IMR-90 (cell line): ENCODE measurements around the gene STAC. TPM values are rescaled to one million over a fixed set of nuclear protein-coding genes. Genes with fewer than 3 reads are reported as not detected.

Experiments
- ATAC-seq: fragments of 200-7000 bp; cut with Tn5 transposase; 2 replicates; pipeline ENCODE4 v1.9.1; 2020; ENCODE audit warnings: low read depth, mild to moderate bottlenecking, moderate library complexity
- BruUV-seq: library from RNA; stranded (reverse); fragments of 400-500 nt; replicated peaks from 2 replicates; lab custom pipeline; 2021; lab: Mats Ljungman, UMichigan
- CTCF ChIA-PET: fragments of 300-600 bp; formaldehyde crosslinking; extraction: SDS; loops from one replicate; lab custom pipeline; 2021; ENCODE audit warnings: antibody characterized with exemption; lab: Yijun Ruan, JAX
- POLR2A ChIA-PET: fragments of 300-600 bp; sonication (Branson Sonifier 250); formaldehyde crosslinking; loops from one replicate; lab custom pipeline; 2022; ENCODE audit warnings: antibody characterized with exemption; ENCODE audit not compliant: unreplicated experiment; lab: Charles Lee
- DNase-seq: peaks from one replicate; pipeline ENCODE4 v3.0.0; 2013
- H2AFZ ChIP-seq: replicated peaks from 2 replicates; pipeline ENCODE3; 2013; ENCODE audit warnings: low read length, mild to moderate bottlenecking; ENCODE audit not compliant: poor library complexity
- H2AK5ac ChIP-seq: 2 replicates; pipeline ENCODE4 v1.6.1; 2013; ENCODE audit warnings: low read depth, low read length, inconsistent platforms
- H2AK9ac ChIP-seq: replicated peaks from 2 replicates; pipeline ENCODE3; 2013; ENCODE audit warnings: mild to moderate bottlenecking, low read depth, low read length, moderate library complexity; ENCODE audit not compliant: poor library complexity
- H2BK120ac ChIP-seq: 2 replicates; pipeline ENCODE4 v1.6.1; 2013; ENCODE audit warnings: low read depth, low read length, inconsistent platforms
- H2BK15ac ChIP-seq: 3 replicates; pipeline ENCODE4 v1.6.1; 2013; ENCODE audit warnings: low read depth, low read length, inconsistent platforms
- H2BK20ac ChIP-seq: 2 replicates; pipeline ENCODE4 v1.6.1; 2013; ENCODE audit warnings: low read depth, mild to moderate bottlenecking, inconsistent platforms, low read length, moderate library complexity
- H2BK5ac ChIP-seq: 2 replicates; pipeline ENCODE4 v1.6.1; 2013; ENCODE audit warnings: mild to moderate bottlenecking, low read depth, low read length, inconsistent platforms; ENCODE audit not compliant: poor library complexity, severe bottlenecking
- H3K14ac ChIP-seq: replicated peaks from 2 replicates; pipeline ENCODE4 v1.6.1; 2013; ENCODE audit warnings: low read depth, low read length, inconsistent platforms
- H3K18ac ChIP-seq: 2 replicates; pipeline ENCODE4 v1.6.1; 2013; ENCODE audit warnings: low read depth, low read length, control low read depth
- H3K23ac ChIP-seq: 2 replicates; pipeline ENCODE4 v1.6.1; 2013; ENCODE audit warnings: low read depth, low read length, inconsistent platforms
- H3K27ac ChIP-seq: 2 replicates; pipeline ENCODE4 v1.5.1; 2013; ENCODE audit warnings: mild to moderate bottlenecking, control low read depth, low read length; ENCODE audit not compliant: insufficient read depth
- H3K27me3 ChIP-seq: 2 replicates; pipeline ENCODE4 v1.6.1; 2013; ENCODE audit warnings: low read length; ENCODE audit not compliant: control insufficient read depth, insufficient read depth
- H3K36me3 ChIP-seq: 2 replicates; pipeline ENCODE4 v1.6.1; 2013; ENCODE audit warnings: low read length, mixed read lengths; ENCODE audit not compliant: control insufficient read depth, insufficient read depth
- H3K4ac ChIP-seq: 2 replicates; pipeline ENCODE4 v1.6.1; 2013; ENCODE audit warnings: low read depth, low read length, inconsistent platforms
- H3K4me1 ChIP-seq: 2 replicates; pipeline ENCODE4 v1.6.1; 2013; ENCODE audit warnings: low read length, mixed read lengths; ENCODE audit not compliant: control insufficient read depth, insufficient read depth
- H3K4me2 ChIP-seq: 2 replicates; pipeline ENCODE4 v1.6.1; 2013; ENCODE audit warnings: low read depth, mild to moderate bottlenecking, control low read depth, low read length, moderate library complexity
- H3K4me3 ChIP-seq: 2 replicates; pipeline ENCODE4 v1.5.1; 2013; ENCODE audit warnings: low read depth, mild to moderate bottlenecking, control low read depth, low read length, moderate library complexity; ENCODE audit not compliant: insufficient read depth
- H3K56ac ChIP-seq: 2 replicates; pipeline ENCODE4 v1.6.1; 2013; ENCODE audit warnings: low read length, inconsistent platforms; ENCODE audit not compliant: insufficient read depth; ENCODE audit errors: extremely low read depth
- H3K79me1 ChIP-seq, 2 experiments: 2 replicates each; pipeline ENCODE4 v1.6.1; 2013; ENCODE audit warnings: low read length in 2 of 2, inconsistent platforms in 1 of 2, low read depth in 1 of 2
- H3K9ac ChIP-seq: 2 replicates; pipeline ENCODE4 v1.6.1; 2013; ENCODE audit warnings: low read depth, low read length, control low read depth
- H3K9me1 ChIP-seq: 2 replicates; pipeline ENCODE4 v1.6.1; 2013; ENCODE audit warnings: low read length, inconsistent platforms; ENCODE audit not compliant: insufficient read depth
- H3K9me3 ChIP-seq: 2 replicates; pipeline ENCODE4 v1.6.1; 2013; ENCODE audit warnings: low read length; ENCODE audit not compliant: control insufficient read depth, insufficient read depth
- H4K20me1 ChIP-seq: 2 replicates; pipeline ENCODE4 v1.6.1; 2013; ENCODE audit warnings: low read length, inconsistent platforms; ENCODE audit not compliant: insufficient read depth
- H4K5ac ChIP-seq: 2 replicates; pipeline ENCODE4 v1.6.1; 2013; ENCODE audit warnings: mild to moderate bottlenecking, low read depth, low read length, control low read depth
- H4K8ac ChIP-seq, 2 experiments: 2 replicates each; pipeline ENCODE4 v1.6.1; 2013; ENCODE audit warnings: low read depth in 2 of 2, low read length in 2 of 2, control low read depth in 1 of 2, inconsistent platforms in 1 of 2
- H4K91ac ChIP-seq: 2 replicates; pipeline ENCODE4 v1.6.1; 2013; ENCODE audit warnings: low read depth, low read length, inconsistent platforms; ENCODE audit not compliant: insufficient read depth
- BHLHE40 ChIP-seq: fragments of 150-350 bp; IDR thresholded peaks from 2 replicates; pipeline ENCODE4 v1.6.1; 2016; ENCODE audit warnings: mild to moderate bottlenecking, low read depth, low read length
- CEBPB ChIP-seq: IDR thresholded peaks from 2 replicates; pipeline ENCODE4 v1.6.1; 2012; ENCODE audit warnings: low read depth, low read length, improper control_type of control experiment
- CHD1 ChIP-seq: IDR thresholded peaks from 2 replicates; pipeline ENCODE4 v1.6.1; 2012; ENCODE audit warnings: low read depth, low read length, improper control_type of control experiment
- CTCF ChIP-seq: conservative IDR thresholded peaks from 2 replicates; pipeline ENCODE4 v1.5.1; 2012; ENCODE audit warnings: mild to moderate bottlenecking, low read depth, low read length, improper control_type of control experiment
- ELK1 ChIP-seq: fragments of 150-350 bp; IDR thresholded peaks from 2 replicates; pipeline ENCODE4 v1.6.1; 2016; ENCODE audit warnings: low read depth, mild to moderate bottlenecking, low read length, moderate library complexity, borderline replicate concordance
- FOS ChIP-seq: fragments of 150-350 bp; IDR thresholded peaks from 2 replicates; pipeline ENCODE4 v1.6.1; 2016; ENCODE audit warnings: low read depth, low read length
- MAFK ChIP-seq: IDR thresholded peaks from 2 replicates; pipeline ENCODE4 v1.6.1; 2012; ENCODE audit warnings: low read depth, low read length, improper control_type of control experiment
- MAZ ChIP-seq: IDR thresholded peaks from 2 replicates; pipeline ENCODE4 v1.6.1; 2012; ENCODE audit warnings: low read depth, mild to moderate bottlenecking, low read length, improper control_type of control experiment, moderate library complexity, borderline replicate concordance
- MXI1 ChIP-seq: IDR thresholded peaks from 2 replicates; pipeline ENCODE4 v1.6.1; 2012; ENCODE audit warnings: low read depth, mild to moderate bottlenecking, low read length, moderate library complexity, borderline replicate concordance
- NFE2L2 ChIP-seq: fragments of 150-350 bp; IDR thresholded peaks from 2 replicates; pipeline ENCODE4 v1.6.1; 2016; ENCODE audit warnings: low read depth, mild to moderate bottlenecking, low read length
- POLR2A ChIP-seq: IDR thresholded peaks from 2 replicates; pipeline ENCODE4 v1.6.1; 2012; ENCODE audit warnings: mild to moderate bottlenecking, low read depth, low read length
- RAD21 ChIP-seq: IDR thresholded peaks from 2 replicates; pipeline ENCODE4 v1.6.1; 2012; ENCODE audit warnings: low read length, improper control_type of control experiment
- RCOR1 ChIP-seq: IDR thresholded peaks from 2 replicates; pipeline ENCODE4 v1.6.1; 2012; ENCODE audit warnings: mild to moderate bottlenecking, low read length, improper control_type of control experiment; ENCODE audit not compliant: insufficient replicate concordance
- RFX5 ChIP-seq: IDR thresholded peaks from 2 replicates; pipeline ENCODE4 v1.8.0; 2012; ENCODE audit warnings: low read depth, mild to moderate bottlenecking, low read length, moderate library complexity
- SMC3 ChIP-seq: fragments of 150-350 bp; IDR thresholded peaks from 2 replicates; pipeline ENCODE4 v1.6.1; 2016; ENCODE audit warnings: low read depth, mild to moderate bottlenecking, antibody characterized with exemption, low read length, moderate library complexity
- USF2 ChIP-seq: fragments of 150-350 bp; IDR thresholded peaks from 2 replicates; pipeline ENCODE4 v1.6.1; 2017; ENCODE audit warnings: mild to moderate bottlenecking, antibody characterized with exemption, low read length, low read depth
- WGBS, 2 experiments: methylation state at CpG; one replicate each; pipeline versions ENCODE4 v1.1.5 to v1.1.7; 2013; ENCODE audit warnings: missing lambda C conversion rate in 2 of 2; ENCODE audit not compliant: insufficient read length in 1 of 2; ENCODE audit errors: extremely low coverage in 2 of 2; 5-methylcytosine and 5-hydroxymethylcytosine counted together
- dilution Hi-C: fragments of 300-500 bp; cut with HindIII; formaldehyde crosslinking; loops from one replicate; pipeline ENCODE4 v1.14.3; 2018; ENCODE audit warnings: low sequenced_read_pairs; ENCODE audit not compliant: unreplicated experiment
- in situ Hi-C: fragments of 300-500 bp; cut with MboI; formaldehyde crosslinking; loops from 3 replicates; pipeline ENCODE4 v1.14.3; 2019; ENCODE audit warnings: low sequenced_read_pairs, inconsistent platforms, mixed read lengths
- intact Hi-C: fragments of 100-400 bp; cut with micrococcal nuclease; formaldehyde crosslinking; loops from 2 replicates; pipeline ENCODE4 v1.10.0; 2022
- polyA plus RNA-seq, 3 experiments: library from polyadenylated mRNA; depleted of rRNA; stranded (reverse); fragments of >200 nt; gene quantifications; 2 replicates each; pipeline ENCODE4 v1.2.3, GENCODE V29; 2012; ENCODE audit warnings: low replicate concordance in 1 of 3
- total RNA-seq: library from RNA; depleted of rRNA; stranded (reverse); fragments of >200 nt; gene quantifications from 2 replicates; pipeline ENCODE4 v1.2.3, GENCODE V29; 2012

Gene STAC
- total and polyA plus RNA-seq, 2 of the 4 experiments (the other 2 are of a cell fraction), result 0.19 to 0.36 TPM

GRCh38 chr3:36455406-36455805, 75.1 kb downstream of the STAC start:
- ChIA-PET CTCF (no interaction called here), POLR2A (no interaction called here)
- Histone ChIP-seq H4K5ac (no peak overlapping the region), H3K23ac (no peak overlapping the region), H3K9ac (no peak overlapping the region), H3K36me3 (no peaks in the 10 kb centered on the region), H2BK5ac (no peak overlapping the region), H4K91ac (no peak overlapping the region), H2AFZ (no peak overlapping the region), H2AK9ac (no peak overlapping the region), H3K14ac (no peak overlapping the region), H2AK5ac (no peak overlapping the region), H3K79me1 (no peaks in the 10 kb centered on the region), H3K9me3 (0 out of 2 replicates have a peak, but pooled peaks cover 1% of the 10 kb centered on the region), H3K9me1 (no peaks in the 10 kb centered on the region), H3K4me3 (no peak overlapping the region), H2BK20ac (no peak overlapping the region), H4K20me1 (no peaks in the 10 kb centered on the region), H3K56ac (no peak overlapping the region), H3K18ac (no peak overlapping the region), H2BK15ac (no peak overlapping the region), H4K8ac (no peak overlapping the region), H2BK120ac (no peak overlapping the region), H3K27me3 (no peaks in the 10 kb centered on the region), H3K4me2 (no peak overlapping the region), H3K4ac (no peak overlapping the region), H3K4me1 (no peaks in the 10 kb centered on the region), H3K27ac (no peak overlapping the region)
- dilution Hi-C loops, result no loop called here
- WGBS, 2 experiments, result no CpG with 5 or more reads among the region's 2 CpGs
- no TSS peak for BruUV-seq
- no peak for DNase-seq
- no peak for ATAC-seq
- in situ Hi-C loops, result no loop called here
- no peak for TF ChIP-seq ELK1
- no peak for TF ChIP-seq RAD21
- TF ChIP-seq RFX5, result no peak
- no peak for TF ChIP-seq POLR2A
- no peak for TF ChIP-seq MXI1
- no peak for TF ChIP-seq FOS
- no peak for TF ChIP-seq CTCF
- TF ChIP-seq RCOR1, result no peak
- TF ChIP-seq MAZ, result no peak
- TF ChIP-seq BHLHE40, result no peak
- TF ChIP-seq MAFK, result no peak
- no peak for TF ChIP-seq SMC3
- TF ChIP-seq USF2, result no peak
- no peak for TF ChIP-seq CHD1
- no peak for TF ChIP-seq CEBPB
- no peak for TF ChIP-seq NFE2L2
- intact Hi-C loops, result no loop called here
